GM18861 (cell line): Measurements from ENCODE around the gene ZNF25.
"Not testable (repeated sequence)": the region's sequence is repeated elsewhere in the genome, so short reads cannot be mapped to it uniquely, and the experiment has no call there.

Source experiments
- ATAC-seq: cut with Tn5 transposase; IDR thresholded peaks from one replicate; pipeline ENCODE4 v1.9.1; 2021; ENCODE audit not compliant: unreplicated experiment

Gene ZNF25

DNA sequence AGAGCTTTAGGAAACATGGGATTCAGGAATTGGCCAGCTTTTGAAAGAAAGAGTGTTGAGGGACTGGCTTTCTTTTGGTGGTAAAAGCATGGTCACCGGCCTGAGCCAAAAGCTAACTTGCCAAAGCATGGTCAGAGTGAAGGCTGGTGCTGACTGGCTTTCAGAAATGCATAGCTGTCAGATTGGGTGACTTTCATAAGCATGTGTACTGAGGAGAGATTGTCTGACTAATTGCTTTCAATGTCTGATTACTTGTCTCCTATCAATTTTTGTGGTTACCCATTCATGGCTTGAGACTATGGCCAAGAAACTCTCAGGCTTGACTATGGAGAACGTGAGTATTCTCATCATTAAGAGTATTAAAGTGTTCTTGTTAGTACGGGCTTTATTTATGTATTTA is 28.2 kb downstream of the ZNF25 start:
- no peak for ATAC-seq

DNA sequence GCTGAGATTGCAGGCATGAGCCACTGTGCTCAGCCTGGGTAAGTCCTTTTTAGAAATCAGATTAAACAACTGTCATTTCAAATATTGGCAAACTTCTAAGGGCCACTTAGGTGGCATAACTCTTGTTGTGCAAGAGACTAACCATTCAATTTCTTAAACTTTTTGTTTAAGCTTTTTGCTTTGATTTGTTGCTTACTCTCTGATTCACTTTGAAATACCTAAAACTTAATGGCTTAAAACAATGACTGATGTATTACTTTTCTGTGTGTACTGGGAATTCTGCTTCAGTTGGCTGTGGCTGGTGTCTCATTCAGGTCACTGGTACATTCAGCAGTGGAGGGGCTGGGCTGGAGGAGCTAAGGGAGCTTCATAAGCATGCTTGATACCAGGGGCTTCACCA is 28.9 kb downstream of the ZNF25 start:
- no peak for ATAC-seq

DNA sequence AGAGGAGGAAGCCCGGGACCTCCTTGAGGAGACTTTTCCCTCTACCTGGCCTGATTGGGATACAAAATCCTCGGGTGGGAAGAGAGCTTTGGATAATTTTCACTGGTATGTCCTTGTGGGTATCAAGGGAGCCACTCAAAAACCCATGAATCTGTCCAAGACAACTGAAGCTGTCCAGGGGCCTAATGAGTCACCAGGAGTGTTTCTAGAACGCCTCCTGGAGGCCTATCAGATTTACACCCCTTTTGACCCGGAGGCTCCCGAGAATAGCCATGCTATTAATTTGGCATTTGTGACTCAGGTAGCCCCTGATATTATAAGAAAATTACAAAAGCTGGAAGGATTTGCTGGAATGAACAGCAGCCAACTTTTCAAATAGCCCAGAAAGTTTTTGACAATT is 38.6 kb downstream of the ZNF25 start:
- ATAC-seq, result no peak

DNA sequence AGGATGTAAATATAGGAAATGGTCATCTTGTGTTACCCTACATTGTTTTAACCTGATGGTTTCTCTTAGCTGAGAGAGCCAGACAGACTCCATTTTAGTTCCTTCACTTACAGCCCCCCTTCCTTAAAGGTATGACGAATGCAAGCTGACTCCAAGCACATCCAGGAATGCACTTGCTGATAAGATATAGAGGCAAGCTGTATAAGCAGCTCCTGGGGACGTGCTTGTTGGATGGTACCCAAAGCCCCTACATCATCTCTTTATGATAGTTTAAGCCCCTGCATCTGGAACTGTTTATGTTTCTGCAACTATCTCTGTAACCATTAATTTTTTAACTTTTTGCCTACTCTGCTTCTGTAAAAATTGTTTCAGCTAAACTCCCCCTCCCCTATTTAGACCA is 41.7 kb downstream of the ZNF25 start:
- ATAC-seq, result no peak

DNA sequence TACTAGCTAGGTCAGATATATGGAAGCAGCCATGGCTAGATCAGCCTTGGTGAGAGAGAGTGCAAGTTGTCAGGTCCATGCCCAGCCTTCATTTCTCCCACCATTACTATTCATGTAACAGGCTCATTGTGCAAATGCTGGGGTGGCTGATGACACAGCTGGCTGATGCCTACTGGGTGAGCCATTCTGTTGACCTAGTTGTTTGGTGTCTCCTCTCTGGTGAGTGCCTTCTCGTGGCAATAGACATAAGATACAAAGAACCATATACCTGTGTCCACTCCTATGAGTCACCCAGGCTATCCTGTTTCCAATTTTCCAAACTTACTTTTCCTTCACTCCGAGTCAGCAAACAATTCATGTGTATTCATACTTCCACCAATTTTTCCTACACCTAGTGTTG is 46.0 kb downstream of the ZNF25 start:
- no peak for ATAC-seq

DNA sequence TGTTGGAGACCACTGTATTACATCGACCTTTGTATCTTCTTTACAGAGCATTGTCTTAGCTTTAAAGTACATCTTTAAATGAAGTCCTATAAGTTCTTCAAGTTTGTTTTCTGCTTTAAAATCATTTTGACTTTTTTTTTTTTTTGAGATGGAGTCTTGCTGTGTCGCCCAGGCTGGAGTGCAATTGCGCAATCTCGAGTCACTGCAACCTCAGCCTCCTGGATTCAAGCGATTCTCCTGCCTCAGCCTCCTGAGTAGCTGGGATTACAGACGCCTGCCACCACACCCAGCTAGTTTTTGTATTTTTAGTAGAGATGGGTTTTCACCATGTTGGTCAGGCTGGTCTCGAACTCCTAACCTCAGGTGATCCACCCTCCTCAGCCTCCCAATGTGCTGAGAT is 68.3 kb downstream of the ZNF25 start:
- ATAC-seq, result not testable (repeated sequence)

DNA sequence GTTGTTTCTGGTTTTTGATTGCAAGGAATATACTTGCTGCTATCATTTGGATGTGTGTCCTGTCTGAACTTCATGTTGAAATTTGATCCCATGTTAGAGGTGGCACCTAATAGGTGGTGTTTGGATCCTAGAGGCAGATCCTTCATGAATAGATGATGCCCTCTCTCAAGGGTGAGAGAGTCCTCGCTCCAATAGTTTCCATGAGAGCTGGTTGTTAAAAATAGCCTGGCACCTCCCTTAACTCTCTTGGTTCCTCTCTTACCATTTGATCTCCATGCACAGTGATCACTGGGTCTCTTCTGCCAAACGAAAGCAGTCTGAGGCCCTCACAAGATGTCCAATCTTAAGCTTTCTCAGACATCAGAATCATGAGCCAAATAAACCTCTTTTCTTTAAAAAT is 70.1 kb downstream of the ZNF25 start:
- no peak for ATAC-seq
